Superior temporal gyrus (tissue), 1 donor: ENCODE data around the gene TPCN1.

ENCODE experiments used
- DNase-seq: peaks from one replicate; pipeline ENCODE4 v3.0.0-alpha.2; 2016; ENCODE audit errors: extremely low spot score

TPCN1 gene

GRCh38 chr12:113306382-113306781 lies 85.1 kb downstream of the TPCN1 start:
- DNase-seq = no peak

- no peak for DNase-seq
Measured at GRCh38 chr12:113310489-113310888, 89.2 kb downstream of the TPCN1 start.

DNA sequence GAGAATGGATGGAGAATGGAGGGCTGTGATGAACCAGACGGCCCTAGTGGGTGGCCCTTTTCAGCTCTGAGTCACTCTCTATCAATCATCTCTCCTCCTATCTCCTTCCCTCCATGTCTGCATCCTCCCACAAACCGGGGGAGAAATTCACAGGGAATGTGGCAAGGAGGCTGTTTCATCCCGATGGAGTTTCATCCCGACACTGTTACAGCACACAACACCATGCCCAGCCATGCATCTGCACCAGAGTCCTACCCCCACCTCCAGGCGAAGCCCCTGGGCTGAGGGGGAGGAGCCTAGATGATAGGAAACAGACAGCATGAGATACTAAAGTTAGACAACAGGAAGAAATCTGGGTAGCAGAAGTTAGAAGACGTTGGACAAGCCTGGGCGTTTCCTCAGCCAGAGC lies 92.9 kb downstream of the TPCN1 start:
- DNase-seq = no peak

DNA sequence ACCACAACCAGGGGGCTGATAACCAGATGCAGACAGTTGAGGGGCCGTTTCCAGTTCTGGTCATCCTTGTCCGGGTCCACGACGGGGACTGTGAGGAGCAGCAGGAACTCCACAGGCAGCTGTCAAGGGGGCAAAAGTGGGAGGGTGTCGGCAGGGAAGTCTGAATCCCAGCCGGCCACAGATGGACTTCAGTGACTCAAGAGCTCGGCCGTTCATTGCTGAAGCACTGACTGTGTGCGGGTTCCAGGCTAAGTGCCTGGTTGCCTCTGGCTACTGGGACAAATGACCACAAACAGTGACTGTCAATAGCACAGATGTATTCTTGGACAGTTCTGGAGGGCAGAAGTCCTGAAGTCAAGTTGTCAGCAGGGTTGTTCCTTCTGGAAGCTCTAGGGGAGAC lies 94.1 kb downstream of the TPCN1 start:
- DNase-seq = no peak

- DNase-seq = no peak
Measured at GRCh38 chr12:113316155-113316554, 94.9 kb downstream of the TPCN1 start.

DNA sequence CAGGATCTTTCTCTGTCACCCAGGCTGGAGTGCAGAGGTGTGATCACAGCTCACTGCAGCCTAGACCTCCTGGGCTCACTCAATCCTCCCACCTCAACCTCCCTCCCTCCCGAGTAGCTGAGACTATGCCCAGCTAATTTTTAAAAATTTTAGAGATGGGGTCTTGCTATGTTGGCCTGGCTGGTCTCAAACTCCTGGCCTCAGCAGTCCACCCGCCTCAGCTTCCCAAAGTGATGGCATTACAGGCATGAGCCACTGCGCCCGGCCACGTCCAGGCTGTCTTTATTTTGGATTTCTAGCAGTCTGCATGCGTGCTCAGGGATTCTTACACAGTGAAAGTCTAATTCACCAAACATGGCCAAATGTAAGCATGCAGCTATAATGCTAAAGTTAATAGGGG lies 95.9 kb downstream of the TPCN1 start:
- no peak for DNase-seq

DNA sequence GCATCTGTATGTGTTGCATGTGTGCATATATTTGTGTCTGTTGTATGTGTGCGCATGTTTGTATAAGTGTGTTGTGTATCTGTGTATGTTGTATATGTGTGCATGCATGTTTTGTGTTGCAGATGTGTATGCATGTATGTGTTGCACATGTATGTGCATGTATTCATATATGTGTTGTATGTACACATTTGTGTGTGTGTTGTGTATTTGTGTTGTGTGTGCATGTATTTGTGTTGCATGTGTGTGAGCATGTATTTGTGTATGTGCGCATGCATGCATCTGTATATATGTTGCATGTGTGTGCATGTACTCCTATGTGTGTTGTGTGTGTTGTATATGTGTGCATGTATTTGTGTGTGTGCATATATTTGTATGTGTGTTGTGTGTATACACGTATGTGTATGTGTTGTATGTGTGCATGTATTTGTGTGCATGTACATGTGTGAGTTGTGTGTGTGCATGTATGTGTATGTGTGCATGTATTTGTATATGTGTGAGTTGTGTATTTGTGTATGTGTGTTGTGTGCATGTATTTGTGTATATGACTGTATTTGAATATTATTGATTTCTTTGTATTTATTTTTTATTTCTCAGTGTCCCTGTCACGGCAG lies 96.9 kb downstream of the TPCN1 start:
- no peak for DNase-seq

DNA sequence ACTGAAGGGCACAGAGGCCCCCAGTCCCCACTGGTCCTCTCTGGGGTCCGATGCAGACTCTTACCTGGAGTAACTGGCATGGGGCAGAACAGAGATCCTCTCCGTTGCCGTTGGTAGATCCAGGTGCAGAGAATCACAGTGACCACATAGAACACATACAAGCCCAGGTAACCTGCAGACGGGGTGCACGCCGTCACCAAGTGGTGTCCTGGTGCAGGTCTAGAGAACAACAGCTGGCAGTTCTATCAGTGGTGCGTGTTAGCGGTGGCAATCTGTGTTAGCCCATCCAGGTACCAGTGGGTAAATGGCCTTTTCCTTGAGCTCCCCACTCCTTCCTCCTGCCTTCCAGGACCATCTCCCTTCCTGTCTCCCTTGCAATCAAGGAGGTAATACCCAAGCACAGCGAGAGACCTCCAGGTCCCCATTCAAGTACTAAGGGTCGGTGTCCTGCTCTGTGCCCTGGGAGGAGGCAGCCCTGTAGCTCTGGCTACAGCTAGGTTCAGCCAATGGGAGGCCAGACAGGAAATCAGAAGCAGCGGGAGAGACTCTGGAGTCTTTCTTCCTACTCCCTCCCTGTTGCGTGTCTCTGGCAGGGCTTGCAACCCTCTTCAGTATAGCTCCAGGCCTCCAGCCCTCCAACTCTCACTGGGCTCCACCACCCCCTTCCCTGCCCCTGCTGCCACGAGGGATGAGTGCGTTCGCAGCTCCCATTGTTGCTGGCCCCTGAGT lies 97.8 kb downstream of the TPCN1 start:
- no peak for DNase-seq

DNA sequence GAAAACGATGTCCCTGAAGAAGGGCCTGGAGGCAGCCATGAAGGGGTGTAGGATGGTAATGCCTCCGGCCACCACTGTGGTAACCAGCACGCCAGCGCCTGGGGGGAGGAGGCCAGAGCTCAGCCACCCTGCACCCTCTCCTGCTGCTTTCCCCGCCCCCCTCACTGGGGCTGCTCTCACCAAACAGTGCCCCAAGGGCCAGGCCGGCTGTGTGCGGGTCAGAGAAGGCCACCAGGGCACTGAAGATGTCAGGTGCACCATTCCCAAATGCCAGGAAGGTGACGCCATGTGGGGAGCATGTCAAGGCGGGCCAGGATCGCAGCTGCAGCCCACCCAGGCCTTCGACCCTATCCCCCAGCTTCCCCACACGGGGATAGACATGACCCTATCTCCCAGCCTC lies 99.1 kb downstream of the TPCN1 start:
- no peak for DNase-seq

DNA sequence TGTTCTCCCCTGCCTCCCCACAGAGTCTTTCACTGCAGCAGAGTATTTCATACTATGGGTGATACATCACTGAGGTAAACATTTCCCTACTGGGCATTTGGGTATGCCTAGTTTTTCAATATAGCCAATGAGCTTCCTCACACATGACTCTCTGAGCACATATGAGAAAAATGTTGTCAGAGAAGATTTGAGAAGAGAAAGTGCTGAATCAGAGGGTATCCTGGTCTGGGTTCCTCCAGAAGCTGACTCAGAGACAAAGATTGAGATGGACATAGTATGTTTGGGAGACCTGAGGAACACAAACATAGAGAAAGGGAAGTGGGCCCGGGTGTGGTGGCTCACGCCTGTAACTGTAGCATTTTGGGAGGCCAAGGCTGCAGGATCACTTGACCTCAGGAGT lies 101.1 kb downstream of the TPCN1 start:
- DNase-seq = no peak

- DNase-seq = no peak
Measured at GRCh38 chr12:113325916-113326315, 104.7 kb downstream of the TPCN1 start.

DNA sequence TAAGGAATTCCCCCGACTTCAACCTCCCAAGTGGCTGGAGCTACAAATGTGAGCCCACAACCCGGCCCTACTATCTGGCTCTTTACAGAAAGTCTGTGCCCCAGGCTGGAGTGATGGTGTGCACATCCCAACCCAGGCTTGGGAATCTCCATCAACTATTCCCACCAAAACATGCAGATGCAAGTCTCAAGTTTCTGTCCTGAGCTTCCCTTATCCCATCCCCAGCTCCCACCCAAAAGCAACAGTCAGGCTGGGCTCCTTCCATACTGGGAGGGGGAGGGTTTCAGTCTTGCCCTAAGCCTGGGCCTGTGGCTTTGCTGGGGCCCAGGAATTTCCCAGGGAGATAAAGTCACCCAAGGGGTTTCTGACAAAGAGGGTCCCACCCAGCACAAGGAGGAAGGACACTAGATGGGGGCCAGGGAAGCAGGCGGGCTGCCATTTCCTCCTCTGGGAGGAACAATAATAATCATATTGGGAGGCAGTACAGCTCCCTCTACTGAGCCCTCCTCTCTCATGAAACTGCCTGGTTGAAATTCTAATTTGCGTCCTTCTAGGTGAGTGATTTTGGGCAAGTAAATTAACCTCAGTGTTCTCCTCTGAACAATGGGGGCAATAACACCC lies 105.6 kb downstream of the TPCN1 start:
- no peak for DNase-seq

DNA sequence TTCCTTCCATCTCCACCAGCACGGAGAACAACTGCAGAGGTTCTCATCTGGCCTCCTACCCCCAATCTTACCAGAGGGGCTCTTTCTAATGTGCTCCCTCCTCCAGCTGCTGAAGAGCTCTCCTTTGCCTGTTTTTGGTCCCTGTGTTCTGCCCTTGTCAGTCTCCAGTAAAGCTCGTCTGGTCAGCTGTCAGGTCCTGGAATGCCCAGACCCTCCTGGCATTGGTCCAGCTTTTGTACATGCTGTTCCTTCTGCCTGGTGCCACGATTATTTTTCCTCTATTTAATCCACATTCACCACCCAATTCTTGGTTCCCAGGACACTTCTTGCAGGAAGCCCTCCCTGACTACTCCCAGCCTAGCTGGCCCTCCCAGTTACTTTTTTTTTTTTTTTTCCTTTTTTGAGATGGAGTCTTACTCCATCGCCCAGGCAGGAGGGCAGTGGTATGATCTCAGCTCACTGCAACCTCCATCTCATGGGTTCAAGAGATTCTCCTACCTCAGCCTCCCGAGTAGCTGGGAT lies 107.2 kb downstream of the TPCN1 start:
- DNase-seq = no peak

- no peak for DNase-seq
Measured at GRCh38 chr12:113329022-113329790, 107.9 kb downstream of the TPCN1 start.

DNA sequence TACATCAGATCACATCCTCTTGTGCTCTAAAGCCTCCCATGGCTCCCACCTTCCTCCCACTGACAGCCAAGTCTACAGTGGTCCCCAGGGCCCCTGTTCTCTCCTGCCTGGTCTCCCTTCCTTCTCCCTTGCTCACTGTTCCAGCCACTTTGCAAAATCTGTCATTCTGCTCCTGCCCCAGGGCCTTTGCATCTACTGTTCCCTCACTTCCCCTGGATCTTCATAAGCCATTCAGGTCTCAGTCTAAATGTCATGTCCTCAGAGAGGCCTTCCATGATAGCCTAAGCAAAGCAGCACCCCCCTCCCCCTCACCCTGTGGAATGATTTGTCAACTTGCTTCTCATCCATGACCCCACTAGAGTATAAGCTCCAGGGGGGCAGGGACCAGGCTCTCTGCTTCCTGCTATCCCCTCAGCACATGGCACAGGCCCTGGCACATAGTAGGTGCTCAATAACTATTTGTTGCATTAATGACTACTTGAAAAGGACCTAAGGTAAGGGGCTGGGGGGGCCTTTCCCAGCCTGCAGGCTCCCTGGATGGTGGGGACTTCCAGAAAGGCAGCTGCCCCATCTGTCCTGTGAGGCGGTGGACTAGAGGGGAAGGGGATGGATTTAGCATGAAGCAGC lies 108.6 kb downstream of the TPCN1 start:
- DNase-seq = no peak

- DNase-seq = no peak
Measured at GRCh38 chr12:113330505-113330904, 109.2 kb downstream of the TPCN1 start.

GRCh38 chr12:113332688-113333417 lies 111.6 kb downstream of the TPCN1 start:
- no peak for DNase-seq

DNA sequence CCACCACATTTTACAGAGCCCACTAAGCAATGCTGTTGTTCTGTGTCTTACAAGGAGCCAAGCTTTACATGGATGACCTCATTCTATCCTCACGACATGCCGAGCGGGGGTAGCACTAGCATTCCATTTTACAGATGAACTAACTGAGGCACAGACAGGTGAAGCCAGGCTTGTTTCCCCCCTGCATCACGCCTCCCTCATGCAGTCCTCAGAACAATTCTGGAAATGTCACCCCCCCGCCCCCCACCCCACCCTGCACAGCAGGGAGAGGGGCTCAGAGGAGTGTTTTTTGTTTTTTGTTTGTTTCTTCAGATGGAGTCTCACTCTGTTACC lies 112.1 kb downstream of the TPCN1 start:
- DNase-seq = no peak

GRCh38 chr12:113333877-113334785 lies 112.9 kb downstream of the TPCN1 start:
- DNase-seq = no peak
